C4-2B (cell line): ENCODE data around the gene KRTAP21-2.

Experiments
- ZFX ChIP-seq: fragments of 450-650 bp; IDR thresholded peaks from 2 replicates; pipeline ENCODE4 v1.6.1; 2017
- TF ChIP-seq, protein P1 (sequence below): fragments of 450-650 bp; conservative IDR thresholded peaks from 2 replicates; pipeline ENCODE4 v1.5.1; 2017; ENCODE audit warnings: mild to moderate bottlenecking

DNA sequence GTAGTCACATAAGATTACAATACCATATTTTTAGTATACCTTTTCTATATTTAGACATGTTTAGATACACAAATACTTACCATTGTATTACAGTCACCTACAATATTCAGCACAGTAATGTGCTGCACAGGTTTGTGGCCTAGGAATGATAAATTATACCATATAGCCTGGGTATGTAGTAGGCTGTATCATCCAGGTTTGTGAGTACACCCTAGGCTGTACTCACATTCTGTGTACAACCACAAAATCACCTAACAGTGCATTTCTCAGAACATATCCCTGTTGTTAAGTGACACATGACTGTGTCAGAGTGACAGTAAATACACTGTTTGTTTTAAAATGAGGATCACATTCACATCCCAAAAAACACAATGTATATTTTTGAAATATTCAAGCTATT, 39.6 kb downstream of the KRTAP21-2 start:
- TF ChIP-seq, protein P1, sequence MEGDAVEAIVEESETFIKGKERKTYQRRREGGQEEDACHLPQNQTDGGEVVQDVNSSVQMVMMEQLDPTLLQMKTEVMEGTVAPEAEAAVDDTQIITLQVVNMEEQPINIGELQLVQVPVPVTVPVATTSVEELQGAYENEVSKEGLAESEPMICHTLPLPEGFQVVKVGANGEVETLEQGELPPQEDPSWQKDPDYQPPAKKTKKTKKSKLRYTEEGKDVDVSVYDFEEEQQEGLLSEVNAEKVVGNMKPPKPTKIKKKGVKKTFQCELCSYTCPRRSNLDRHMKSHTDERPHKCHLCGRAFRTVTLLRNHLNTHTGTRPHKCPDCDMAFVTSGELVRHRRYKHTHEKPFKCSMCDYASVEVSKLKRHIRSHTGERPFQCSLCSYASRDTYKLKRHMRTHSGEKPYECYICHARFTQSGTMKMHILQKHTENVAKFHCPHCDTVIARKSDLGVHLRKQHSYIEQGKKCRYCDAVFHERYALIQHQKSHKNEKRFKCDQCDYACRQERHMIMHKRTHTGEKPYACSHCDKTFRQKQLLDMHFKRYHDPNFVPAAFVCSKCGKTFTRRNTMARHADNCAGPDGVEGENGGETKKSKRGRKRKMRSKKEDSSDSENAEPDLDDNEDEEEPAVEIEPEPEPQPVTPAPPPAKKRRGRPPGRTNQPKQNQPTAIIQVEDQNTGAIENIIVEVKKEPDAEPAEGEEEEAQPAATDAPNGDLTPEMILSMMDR = no peak
- TF ChIP-seq ZFX = no peak
